Mesenchymal stem cell (in vitro differentiated cells and primary cell): ENCODE measurements around the gene ZNF879.

Experiments used
- DNase-seq: peaks from one replicate; pipeline ENCODE4 v3.0.0-alpha.2; 2013
- H2AFZ ChIP-seq: one replicate; pipeline ENCODE4 v1.6.1; 2013; ENCODE audit warnings: low read depth, mild to moderate bottlenecking, control low read depth, inconsistent platforms, low read length, moderate library complexity
- H2AK5ac ChIP-seq: 2 replicates; pipeline ENCODE4 v1.6.1; 2013; ENCODE audit warnings: low read length, moderate library complexity, mild to moderate bottlenecking, inconsistent platforms; ENCODE audit not compliant: severe bottlenecking
- H2BK120ac ChIP-seq: one replicate; pipeline ENCODE4 v1.6.1; 2013; ENCODE audit warnings: low read depth, mild to moderate bottlenecking, inconsistent platforms, low read length, moderate library complexity
- H2BK12ac ChIP-seq, 2 experiments: one replicate each; pipeline ENCODE4 v1.6.1; 2013; ENCODE audit warnings: inconsistent platforms in 2 of 2, low read length in 2 of 2, mild to moderate bottlenecking in 2 of 2, moderate library complexity in 2 of 2, control low read depth in 1 of 2
- H2BK15ac ChIP-seq: one replicate; pipeline ENCODE4 v1.6.1; 2013; ENCODE audit warnings: mild to moderate bottlenecking, low read depth, inconsistent platforms; ENCODE audit not compliant: poor library complexity, severe bottlenecking
- H2BK5ac ChIP-seq: 2 replicates; pipeline ENCODE4 v1.6.1; 2013; ENCODE audit warnings: low read depth, mild to moderate bottlenecking, low read length, control low read depth, inconsistent platforms; ENCODE audit not compliant: poor library complexity, severe bottlenecking
- H3K14ac ChIP-seq, 2 experiments: one replicate each; pipeline ENCODE4 v1.6.1; 2013; ENCODE audit warnings: inconsistent platforms in 2 of 2, low read length in 2 of 2, control low read depth in 1 of 2, mild to moderate bottlenecking in 1 of 2, moderate library complexity in 1 of 2
- H3K18ac ChIP-seq, 2 experiments: one replicate each; pipeline ENCODE4 v1.6.1; 2013; ENCODE audit warnings: inconsistent platforms in 2 of 2, low read length in 2 of 2, control low read depth in 1 of 2, low read depth in 1 of 2, mild to moderate bottlenecking in 1 of 2
- H3K23ac ChIP-seq, 2 experiments: one replicate each; pipeline ENCODE4 v1.6.1; 2013; ENCODE audit warnings: inconsistent platforms in 2 of 2, low read length in 2 of 2, mild to moderate bottlenecking in 2 of 2, moderate library complexity in 2 of 2, control low read depth in 1 of 2
- H3K27ac ChIP-seq: 2 replicates; pipeline ENCODE4 v1.5.1; 2013; ENCODE audit warnings: mild to moderate bottlenecking, moderate library complexity, low read length, control low read depth, inconsistent platforms; ENCODE audit not compliant: poor library complexity, severe bottlenecking
- H3K27me3 ChIP-seq, 2 experiments: 2 replicates each; pipeline versions ENCODE4 v1.6.1 to v1.7.0; 2013; ENCODE audit warnings: low read length in 2 of 2, mild to moderate bottlenecking in 2 of 2, moderate library complexity in 2 of 2, control low read depth in 1 of 2, inconsistent platforms in 1 of 2; ENCODE audit not compliant: control insufficient read depth in 1 of 2, insufficient read depth in 1 of 2
- H3K36me3 ChIP-seq, 2 experiments: 2 replicates each; pipeline versions ENCODE4 v1.6.1 to v1.7.0; 2013; ENCODE audit warnings: low read length in 2 of 2, control low read depth in 1 of 2, inconsistent platforms in 1 of 2, low read depth in 1 of 2, mild to moderate bottlenecking in 1 of 2; ENCODE audit not compliant: insufficient read depth in 2 of 2, control insufficient read depth in 1 of 2
- H3K4ac ChIP-seq, 2 experiments: one replicate each; pipeline ENCODE4 v1.6.1; 2013; ENCODE audit warnings: inconsistent platforms in 2 of 2, low read length in 2 of 2, mild to moderate bottlenecking in 2 of 2, moderate library complexity in 2 of 2, control low read depth in 1 of 2, low read depth in 1 of 2
- H3K4me1 ChIP-seq: 2 replicates; pipeline ENCODE4 v1.6.1; 2013; ENCODE audit warnings: low read depth, low read length, control low read depth; ENCODE audit not compliant: control insufficient read depth, insufficient read depth
- H3K4me2 ChIP-seq: 2 replicates; pipeline ENCODE4 v1.6.1; 2013; ENCODE audit warnings: low read length, mild to moderate bottlenecking, inconsistent platforms; ENCODE audit not compliant: poor library complexity, severe bottlenecking
- H3K4me3 ChIP-seq, 2 experiments: 2 replicates each; pipeline versions ENCODE4 v1.5.1 to v1.7.0; 2013; ENCODE audit warnings: low read length in 2 of 2, mild to moderate bottlenecking in 2 of 2, control low read depth in 1 of 2, low read depth in 1 of 2; ENCODE audit not compliant: insufficient read depth in 1 of 2
- H3K79me1 ChIP-seq: replicated peaks from 2 replicates; pipeline ENCODE4 v1.6.1; 2013; ENCODE audit warnings: mild to moderate bottlenecking, control low read depth, low read length, inconsistent platforms; ENCODE audit not compliant: poor library complexity, severe bottlenecking
- H3K9ac ChIP-seq: 2 replicates; pipeline ENCODE4 v1.7.0; 2013; ENCODE audit warnings: mild to moderate bottlenecking, low read length, moderate library complexity
- H3K9me3 ChIP-seq: 2 replicates; pipeline ENCODE4 v1.7.0; 2013; ENCODE audit warnings: mild to moderate bottlenecking, low read length; ENCODE audit not compliant: control insufficient read depth
- H4K8ac ChIP-seq: one replicate; pipeline ENCODE4 v1.6.1; 2013; ENCODE audit warnings: inconsistent platforms, mild to moderate bottlenecking, low read length, moderate library complexity
- H4K91ac ChIP-seq: one replicate; pipeline ENCODE4 v1.6.1; 2013; ENCODE audit warnings: mild to moderate bottlenecking, low read length, inconsistent platforms
- WGBS: methylation state at CpG from one replicate; pipeline ENCODE4 v1.1.7; 2013; ENCODE audit warnings: mixed read lengths; 5-methylcytosine and 5-hydroxymethylcytosine counted together

ZNF879 gene

DNA sequence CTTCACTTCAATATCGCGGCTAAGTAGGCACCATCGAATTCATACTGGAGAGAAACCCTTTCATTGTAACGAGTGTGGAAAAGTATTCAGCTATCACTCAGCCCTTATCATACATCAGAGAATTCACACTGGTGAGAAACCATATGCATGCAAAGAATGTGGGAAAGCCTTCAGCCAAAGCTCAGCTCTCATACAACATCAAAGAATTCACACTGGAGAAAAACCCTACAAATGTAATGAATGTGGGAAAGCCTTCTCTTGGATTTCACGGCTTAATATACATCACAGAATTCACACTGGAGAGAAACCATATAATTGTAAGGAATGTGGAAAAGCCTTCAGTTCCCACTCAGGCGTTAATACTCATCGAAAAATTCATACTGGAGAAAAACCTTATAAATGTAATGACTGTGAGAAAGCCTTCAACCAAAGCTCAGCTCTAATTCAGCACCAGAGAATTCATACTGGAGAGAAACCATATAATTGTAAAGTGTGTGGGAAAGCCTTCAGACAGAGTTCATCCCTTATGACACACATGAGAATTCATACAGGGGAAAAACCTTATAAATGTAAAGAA lies 9.5 kb downstream of the ZNF879 start:
- Histone ChIP-seq H2BK5ac (no peak overlapping the region), H3K4me1 (no peaks in the 10 kb centered on the region), H3K79me1 (no peaks in the 10 kb centered on the region), H3K9me3 (peaks cover 96% of the 10 kb centered on the region), H3K23ac (no peak overlapping the region), H3K4me3 (peak overlapping the region in 1 of 2 experiments; percentile 48), H3K14ac (no peak overlapping the region), H3K27me3 (no peaks in the 10 kb centered on the region), H3K4ac (no peak overlapping the region), H3K18ac (no peak overlapping the region), H2BK15ac (no peak overlapping the region), H4K91ac (no peak overlapping the region), H2BK120ac (no peak overlapping the region), H2AK5ac (no peak overlapping the region), H3K36me3 (peaks cover 10 to 58% of the 10 kb centered on the region in 2 experiments), H2BK12ac (no peak overlapping the region), H4K8ac (no peak overlapping the region), H3K27ac (no peak overlapping the region), H3K9ac (no peak overlapping the region), H3K4me2 (no peak overlapping the region), H2AFZ (peak overlapping the region; percentile 1)
- WGBS, result 91% methylated on average over 5 of the region's 7 CpGs
- no peak for DNase-seq

GRCh38 chr5:179044765-179045164 lies 21.2 kb downstream of the ZNF879 start:
- no peak overlapping the region for H2BK5ac ChIP-seq
- H3K4me2 ChIP-seq, result no peak overlapping the region
- H3K9me3 ChIP-seq, result peaks cover 43% of the 10 kb centered on the region
- H4K91ac ChIP-seq, result no peak overlapping the region
- H2AK5ac ChIP-seq, result no peak overlapping the region
- no peak overlapping the region for H2BK15ac ChIP-seq
- H3K9ac ChIP-seq, result no peak overlapping the region
- no peak overlapping the region for H2AFZ ChIP-seq
- H3K27ac ChIP-seq, result no peak overlapping the region
- no peak overlapping the region for H3K18ac ChIP-seq
- H3K36me3 ChIP-seq, result no peaks in the 10 kb centered on the region
- no peak overlapping the region for H3K14ac ChIP-seq
- no peak overlapping the region for H2BK120ac ChIP-seq
- WGBS, result 78% methylated on average over 2 of the region's 2 CpGs
- no peak overlapping the region for H3K23ac ChIP-seq
- no peaks in the 10 kb centered on the region for H3K79me1 ChIP-seq
- H3K27me3 ChIP-seq, result no peaks in the 10 kb centered on the region
- no peak overlapping the region for H3K4me3 ChIP-seq
- no peak overlapping the region for H3K4ac ChIP-seq
- DNase-seq, result no peak
- H3K4me1 ChIP-seq, result no peaks in the 10 kb centered on the region
- no peak overlapping the region for H4K8ac ChIP-seq
- no peak overlapping the region for H2BK12ac ChIP-seq

- no peak for DNase-seq
- Histone ChIP-seq H4K91ac (no peak overlapping the region), H3K4me1 (no peaks in the 10 kb centered on the region), H3K9ac (no peak overlapping the region), H3K27ac (no peak overlapping the region), H3K36me3 (no peaks in the 10 kb centered on the region), H3K4ac (no peak overlapping the region), H3K27me3 (no peaks in the 10 kb centered on the region), H2BK15ac (no peak overlapping the region), H3K79me1 (no peaks in the 10 kb centered on the region), H4K8ac (no peak overlapping the region), H3K23ac (no peak overlapping the region), H3K4me2 (no peak overlapping the region), H2AK5ac (no peak overlapping the region), H2BK5ac (no peak overlapping the region), H3K14ac (no peak overlapping the region), H2BK12ac (no peak overlapping the region), H2AFZ (no peak overlapping the region), H2BK120ac (no peak overlapping the region), H3K4me3 (no peak overlapping the region), H3K18ac (no peak overlapping the region), H3K9me3 (peaks cover 47% of the 10 kb centered on the region)
- 80% methylated on average over 9 of the region's 9 CpGs for WGBS
Measured at GRCh38 chr5:179051784-179052183, 28.2 kb downstream of the ZNF879 start.

- Histone ChIP-seq H4K91ac (no peak overlapping the region), H3K9ac (no peak overlapping the region), H3K4me2 (no peak overlapping the region), H2BK12ac (no peak overlapping the region), H2AFZ (no peak overlapping the region), H3K18ac (no peak overlapping the region), H4K8ac (no peak overlapping the region), H3K9me3 (peaks cover 36% of the 10 kb centered on the region), H3K27ac (no peak overlapping the region), H2BK5ac (no peak overlapping the region), H3K4me1 (no peaks in the 10 kb centered on the region), H2BK15ac (no peak overlapping the region), H3K27me3 (no peaks in the 10 kb centered on the region), H3K4ac (no peak overlapping the region), H3K23ac (no peak overlapping the region), H3K4me3 (no peak overlapping the region), H3K79me1 (no peaks in the 10 kb centered on the region), H2BK120ac (no peak overlapping the region), H2AK5ac (no peak overlapping the region), H3K36me3 (no peaks in the 10 kb centered on the region), H3K14ac (no peak overlapping the region)
- 83% methylated on average over 15 of the region's 15 CpGs for WGBS
- no peak for DNase-seq
Measured at GRCh38 chr5:179054036-179054785, 30.6 kb downstream of the ZNF879 start.
